Subcutaneous adipose tissue (tissue), 4 donors: ENCODE measurements around the gene CD244. TPM values are rescaled to one million over a fixed set of nuclear protein-coding genes. Genes with fewer than 3 reads are reported as not detected.

Experiments
- total RNA-seq, 4 donors: library from RNA; depleted of rRNA; stranded (reverse); fragments of >200 nt; gene quantifications; one replicate each; pipeline ENCODE4 v1.1.0, GENCODE V29; 2016
- TF ChIP-seq, protein P1 (sequence below): fragments of 450-650 bp; IDR thresholded peaks from one replicate; pipeline ENCODE4 v1.5.1; 2016; ENCODE audit warnings: low read depth, mild to moderate bottlenecking, control low read depth, antibody characterized with exemption, moderate library complexity

The CD244 gene
- total RNA-seq, 4 donors from 2014 or later = 0.88 to 3.2 TPM; not detected in 2

DNA sequence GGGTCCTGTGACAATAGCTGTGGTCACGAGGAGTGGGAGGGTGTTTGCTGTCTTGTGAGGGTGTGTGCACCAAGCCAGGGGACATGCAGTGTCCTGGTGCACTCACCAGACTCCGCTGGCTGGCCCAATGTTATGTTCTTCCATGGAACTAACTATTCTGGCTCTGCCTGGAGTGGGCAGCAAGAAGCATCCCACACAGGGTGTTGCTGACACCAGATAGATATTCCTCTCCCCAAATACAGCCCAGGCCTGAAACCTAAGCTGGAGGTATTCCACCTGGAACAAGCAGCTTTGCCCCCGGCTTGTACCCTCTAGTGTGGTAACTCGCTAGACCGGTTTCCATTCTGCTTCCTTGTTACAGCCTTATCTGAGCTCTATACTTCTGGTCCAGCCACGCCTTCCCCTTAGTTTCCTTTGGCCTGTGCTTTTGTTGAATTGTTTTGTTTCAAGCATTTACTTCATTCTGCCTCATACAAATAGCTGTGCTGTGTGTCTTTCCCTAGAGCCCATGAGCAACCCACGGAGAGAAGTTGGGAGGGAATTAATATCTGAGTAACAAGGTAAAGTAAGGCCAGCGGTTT, 81.4 kb downstream of the CD244 start:
- TF ChIP-seq, protein P1, sequence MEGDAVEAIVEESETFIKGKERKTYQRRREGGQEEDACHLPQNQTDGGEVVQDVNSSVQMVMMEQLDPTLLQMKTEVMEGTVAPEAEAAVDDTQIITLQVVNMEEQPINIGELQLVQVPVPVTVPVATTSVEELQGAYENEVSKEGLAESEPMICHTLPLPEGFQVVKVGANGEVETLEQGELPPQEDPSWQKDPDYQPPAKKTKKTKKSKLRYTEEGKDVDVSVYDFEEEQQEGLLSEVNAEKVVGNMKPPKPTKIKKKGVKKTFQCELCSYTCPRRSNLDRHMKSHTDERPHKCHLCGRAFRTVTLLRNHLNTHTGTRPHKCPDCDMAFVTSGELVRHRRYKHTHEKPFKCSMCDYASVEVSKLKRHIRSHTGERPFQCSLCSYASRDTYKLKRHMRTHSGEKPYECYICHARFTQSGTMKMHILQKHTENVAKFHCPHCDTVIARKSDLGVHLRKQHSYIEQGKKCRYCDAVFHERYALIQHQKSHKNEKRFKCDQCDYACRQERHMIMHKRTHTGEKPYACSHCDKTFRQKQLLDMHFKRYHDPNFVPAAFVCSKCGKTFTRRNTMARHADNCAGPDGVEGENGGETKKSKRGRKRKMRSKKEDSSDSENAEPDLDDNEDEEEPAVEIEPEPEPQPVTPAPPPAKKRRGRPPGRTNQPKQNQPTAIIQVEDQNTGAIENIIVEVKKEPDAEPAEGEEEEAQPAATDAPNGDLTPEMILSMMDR = no peak

DNA sequence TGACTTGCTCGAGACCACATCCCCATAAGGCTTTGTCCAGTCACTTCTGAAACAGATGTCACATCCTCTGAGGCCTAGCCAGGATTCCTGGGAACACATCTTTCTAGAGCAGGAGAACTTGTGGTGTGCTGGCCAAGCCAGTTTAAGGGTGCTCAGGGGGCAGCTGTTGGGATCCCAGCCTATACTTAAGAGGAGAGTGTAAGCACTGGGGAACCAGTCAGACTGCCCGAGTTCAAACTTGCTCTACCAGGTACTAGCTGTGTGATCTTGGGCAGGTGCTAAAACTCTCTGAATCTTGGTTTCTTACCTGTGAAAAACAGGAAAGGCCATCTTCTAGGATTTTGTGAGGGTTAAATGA, 82.3 kb downstream of the CD244 start:
- TF ChIP-seq, protein P1 = no peak

Other genes with a start within 250 kb of the CD244 start
- 1 to 10 TPM in 2 of 4 donors, under 1 TPM in 1, not detected in 1; 0.33 to 3.7 (median 3.2) TPM for gene SLAMF1, start 215.8 kb downstream of the CD244 start, total RNA-seq
- 10 to 100 TPM in 2 of 4 donors, 1 to 10 TPM in 2; 2.1 to 77.7 (median 9.4) TPM for gene CD48, start 151.1 kb downstream of the CD244 start, total RNA-seq
- 10 to 100 TPM in 1 of 4 donors, 1 to 10 TPM in 1, under 1 TPM in 2; 0.49 to 20.6 (median 2.6) TPM for gene SLAMF7, start 123.6 kb downstream of the CD244 start, total RNA-seq
- gene LY9, start 66.7 kb downstream of the CD244 start, total RNA-seq = 1 to 10 TPM in 2 of 4 donors, under 1 TPM in 1, not detected in 1; 0.22 to 5.1 (median 3.8) TPM
- gene ITLN1, start 22.3 kb upstream of the CD244 start, total RNA-seq = 100 to 1,000 TPM in 1 of 4 donors, not detected in 3; 145 TPM
- gene ITLN2, start 91.9 kb upstream of the CD244 start, total RNA-seq = not detected
- 100 to 1,000 TPM in 1 of 4 donors, 10 to 100 TPM in 3; 38.6 to 133 (median 51.5) TPM for gene F11R, start 158.3 kb upstream of the CD244 start, total RNA-seq
- gene TSTD1, start 176.1 kb upstream of the CD244 start, total RNA-seq = 10 to 100 TPM in 3 of 4 donors, 1 to 10 TPM in 1; 8.6 to 65.4 (median 43.8) TPM
- 10 to 100 TPM; 40.1 to 81.4 (median 74.9) TPM for gene USF1, start 183.1 kb upstream of the CD244 start, total RNA-seq
- gene ARHGAP30, start 207.0 kb upstream of the CD244 start, total RNA-seq = 10 to 100 TPM in 3 of 4 donors, 1 to 10 TPM in 1; 6.0 to 46.9 (median 17.6) TPM
- gene NECTIN4, start 226.7 kb upstream of the CD244 start, total RNA-seq = 1 to 10 TPM in 1 of 4 donors, under 1 TPM in 1, not detected in 2; 0.22 to 2.4 TPM
- gene KLHDC9, start 235.5 kb upstream of the CD244 start, total RNA-seq = 1 to 10 TPM in 2 of 4 donors, under 1 TPM in 1, not detected in 1; 0.68 to 4.8 (median 1.7) TPM